ENCODE data around the gene CALCOCO2. TPM values are rescaled to one million over a fixed set of nuclear protein-coding genes. Genes with fewer than 3 reads are reported as not detected.

CALCOCO2 gene
- total and polyA plus RNA-seq, 2 of the 13 experiments (the other 11 are each of a cell fraction or from before 2014, with no cell fraction given), result 72.9 to 111 TPM

- TF ChIP-seq ZNF343 (CRISPR knock-in tag; IDR thresholded peaks at IDR 0.05) (no peak), PCBP1 (IDR thresholded peaks at IDR 0.05; ENCODE audit: borderline replicate concordance, low read depth, low read length) (no peak), MLLT10 (CRISPR knock-in tag; IDR thresholded peaks at IDR 0.05) (no peak), ZNF205 (CRISPR knock-in tag; IDR thresholded peaks at IDR 0.05) (no peak), KAT7 (CRISPR knock-in tag; IDR thresholded peaks at IDR 0.05; ENCODE audit: borderline replicate concordance) (no peak), CENPBD1 (CRISPR knock-in tag; IDR thresholded peaks at IDR 0.05; ENCODE audit: borderline replicate concordance, low read depth) (no peak), FOXJ3 (CRISPR knock-in tag; IDR thresholded peaks at IDR 0.05; ENCODE audit: borderline replicate concordance) (no peak), ZNF788 (CRISPR knock-in tag; IDR thresholded peaks at IDR 0.05; ENCODE audit: borderline replicate concordance) (no peak), ZNF121 (CRISPR knock-in tag; IDR thresholded peaks at IDR 0.05) (no peak), STAT6 (CRISPR knock-in tag; IDR thresholded peaks at IDR 0.05; ENCODE audit: borderline replicate concordance) (no peak)
- FAIRE-seq (no peak), ATAC-seq (no peak), DNase-seq (ENCODE audit: low spot score) (no peak)
- POLR2A ChIA-PET, result no interaction called here
- Histone ChIP-seq H3K27ac (ENCODE audit: extremely low read length, insufficient read depth, low read length) (no peak overlapping the region), H2AFZ (ENCODE audit: low read length) (no peak overlapping the region), H3K4me2 (ENCODE audit: low read depth, low read length) (no peak overlapping the region), H3K9ac (ENCODE audit: insufficient read depth, low read depth, low read length) (no peak overlapping the region), H3K4me1 (ENCODE audit: insufficient read depth, low read length) (peaks cover 27% of the 10 kb centered on the region), H3K4me3 (replicated peaks in 1 of 3; ENCODE audit: insufficient read depth in 1 of 3, low read depth in 2 of 3, low read length in 3 of 3) (no peak overlapping the region), H4K20me1 (ENCODE audit: insufficient read depth, low read length) (no peaks in the 10 kb centered on the region), H3K27me3 (ENCODE audit: control insufficient read depth in 1 of 2, insufficient read depth in 2 of 2, low read length in 2 of 2) (no peaks in the 10 kb centered on the region), H3K36me3 (replicated peaks in 1 of 2; ENCODE audit: control insufficient read depth in 1 of 2, insufficient read depth in 2 of 2, low read length in 2 of 2) (no peaks in the 10 kb centered on the region), H3K79me2 (ENCODE audit: insufficient read depth, low read length) (no peaks in the 10 kb centered on the region), H3K9me3 (ENCODE audit: low read length) (no peaks in the 10 kb centered on the region)
- WGBS (ENCODE audit: low lambda C conversion rate), result 42% methylated on average over 11 of the region's 11 CpGs
- intact Hi-C loops (cut with micrococcal nuclease; ENCODE audit: unreplicated experiment), result no loop called here
- CTCF ChIA-PET (ENCODE audit: low intra/inter-chr PET ratio, low total read pairs), result no interaction called here
- in situ Hi-C loops (cut with HindIII; ENCODE audit: extremely low pct_ligation_motif_present, low pct_unique_long_range_greater_than_20kb), result no loop called here
- no TSS peak for BruUV-seq (replicated peaks)
Measured at GRCh38 chr17:48825446-48826381, 5.1 kb upstream of the CALCOCO2 start.
